VCaP (cell line): ENCODE data around the gene IER5.

ENCODE experiments used
- H3K27ac ChIP-seq: fragments of 450-650 bp; 2 replicates; pipeline ENCODE4 v1.5.1; 2017
- TF ChIP-seq, protein P1 (sequence below): fragments of 450-650 bp; conservative IDR thresholded peaks from 2 replicates; pipeline ENCODE4 v1.5.1; 2017; ENCODE audit warnings: mild to moderate bottlenecking, moderate library complexity

The IER5 gene

DNA sequence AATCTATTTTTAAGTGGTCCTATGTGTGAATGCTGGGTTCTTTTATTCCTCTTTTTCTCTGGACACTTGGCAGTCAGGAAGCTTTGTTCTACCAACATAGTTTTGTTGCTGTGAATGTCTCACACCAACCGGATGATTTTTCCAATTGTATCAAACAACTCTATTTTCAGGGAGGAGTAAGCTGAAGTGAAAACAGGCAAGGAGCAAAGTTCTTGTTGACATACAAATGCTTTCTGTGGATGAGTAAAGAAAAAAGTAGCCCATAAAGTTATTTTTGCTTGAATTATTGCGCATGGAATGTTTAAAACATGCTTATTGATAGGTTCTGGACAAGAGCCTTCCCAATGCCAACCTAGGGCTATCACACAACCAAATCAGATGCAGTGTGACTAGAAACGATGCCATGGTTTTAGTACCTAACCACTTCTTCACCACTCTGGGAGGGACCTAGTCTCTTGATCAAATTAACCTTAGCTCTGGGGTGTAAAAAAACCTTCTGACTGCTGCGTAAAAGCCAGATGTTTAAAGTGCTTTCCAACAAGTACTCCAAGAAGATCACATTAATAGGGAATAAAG is 4.5 kb downstream of the IER5 start:
- H3K27ac ChIP-seq: no peak overlapping the region
- TF ChIP-seq, protein P1, sequence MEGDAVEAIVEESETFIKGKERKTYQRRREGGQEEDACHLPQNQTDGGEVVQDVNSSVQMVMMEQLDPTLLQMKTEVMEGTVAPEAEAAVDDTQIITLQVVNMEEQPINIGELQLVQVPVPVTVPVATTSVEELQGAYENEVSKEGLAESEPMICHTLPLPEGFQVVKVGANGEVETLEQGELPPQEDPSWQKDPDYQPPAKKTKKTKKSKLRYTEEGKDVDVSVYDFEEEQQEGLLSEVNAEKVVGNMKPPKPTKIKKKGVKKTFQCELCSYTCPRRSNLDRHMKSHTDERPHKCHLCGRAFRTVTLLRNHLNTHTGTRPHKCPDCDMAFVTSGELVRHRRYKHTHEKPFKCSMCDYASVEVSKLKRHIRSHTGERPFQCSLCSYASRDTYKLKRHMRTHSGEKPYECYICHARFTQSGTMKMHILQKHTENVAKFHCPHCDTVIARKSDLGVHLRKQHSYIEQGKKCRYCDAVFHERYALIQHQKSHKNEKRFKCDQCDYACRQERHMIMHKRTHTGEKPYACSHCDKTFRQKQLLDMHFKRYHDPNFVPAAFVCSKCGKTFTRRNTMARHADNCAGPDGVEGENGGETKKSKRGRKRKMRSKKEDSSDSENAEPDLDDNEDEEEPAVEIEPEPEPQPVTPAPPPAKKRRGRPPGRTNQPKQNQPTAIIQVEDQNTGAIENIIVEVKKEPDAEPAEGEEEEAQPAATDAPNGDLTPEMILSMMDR: no peak

DNA sequence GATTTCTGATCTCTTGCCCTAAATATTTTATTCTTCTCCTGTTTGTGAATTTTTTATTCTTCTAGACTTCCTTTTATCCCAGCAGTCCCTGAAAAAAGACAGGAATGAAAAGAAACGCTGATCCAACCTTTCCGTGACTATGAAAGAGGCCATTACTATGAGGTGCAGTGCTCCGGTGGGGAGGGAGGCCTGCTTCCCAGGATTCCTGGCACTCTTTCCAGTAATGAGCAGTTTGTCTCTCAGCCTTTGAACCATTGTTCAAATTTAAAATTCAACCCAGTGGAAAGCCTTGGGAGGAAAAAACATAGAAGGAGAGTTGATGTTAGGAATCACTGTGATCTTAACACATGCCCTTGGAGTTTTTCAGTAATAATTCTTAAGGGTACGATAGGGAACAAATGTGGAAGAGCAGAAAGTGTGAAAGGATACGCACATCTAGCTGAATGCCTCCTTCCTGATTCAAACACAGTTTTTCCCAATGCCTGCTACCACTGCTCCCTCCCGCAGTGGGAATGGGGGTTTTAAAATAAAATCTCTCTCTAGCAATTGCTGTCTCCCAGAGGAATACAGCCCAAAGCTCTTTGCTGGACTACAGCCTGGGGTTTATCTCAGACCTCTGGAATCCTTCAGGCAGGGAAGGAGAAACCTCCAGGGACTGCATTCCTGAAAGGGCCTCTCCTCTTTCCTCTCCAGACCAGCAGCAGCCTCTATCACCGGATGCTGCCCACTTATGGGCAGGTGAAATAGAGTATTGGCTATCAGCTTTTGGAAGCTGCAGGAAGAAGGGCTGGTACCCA is 6.1 kb downstream of the IER5 start:
- TF ChIP-seq, protein P1: no peak
- H3K27ac ChIP-seq: no peak overlapping the region

DNA sequence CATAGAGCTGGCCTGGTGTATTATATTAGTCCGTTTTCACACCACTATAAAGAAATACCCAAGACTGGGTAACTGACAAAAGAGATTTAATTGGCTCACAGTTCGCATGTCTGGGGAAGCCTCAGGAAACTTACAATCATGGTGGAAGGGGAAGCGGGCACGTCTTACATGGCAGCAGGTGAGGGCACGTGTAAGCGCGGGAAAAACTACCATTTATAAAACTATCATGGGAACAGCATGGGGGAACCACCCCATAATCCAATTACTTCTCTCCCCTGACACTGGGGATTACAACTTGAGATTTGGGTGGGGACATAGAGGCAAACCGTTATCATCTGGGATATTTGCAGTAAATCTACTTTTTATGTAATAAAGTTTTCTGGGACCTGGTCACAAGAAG is 6.8 kb downstream of the IER5 start:
- H3K27ac ChIP-seq: no peak overlapping the region
- TF ChIP-seq, protein P1: no peak

DNA sequence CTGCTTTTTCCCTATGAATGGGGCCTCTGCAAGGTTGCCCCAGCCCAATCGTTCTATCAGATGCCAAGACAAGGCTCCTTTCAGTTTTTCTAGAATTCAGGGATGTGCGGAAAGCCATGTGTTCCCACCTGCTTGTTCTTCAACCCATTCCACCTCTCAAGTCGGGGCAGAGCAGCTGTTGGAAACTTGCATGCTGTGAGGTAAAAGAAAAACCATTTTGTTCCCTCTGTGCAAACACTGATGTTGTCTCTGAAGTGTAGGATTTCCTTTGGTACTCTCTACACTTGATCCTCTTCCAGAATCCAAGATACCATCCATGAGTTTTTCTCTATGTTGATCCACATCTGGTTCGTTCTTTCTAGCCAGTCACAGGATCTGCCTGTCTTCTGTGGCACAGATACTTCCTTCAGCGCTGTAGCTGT is 7.3 kb downstream of the IER5 start:
- H3K27ac ChIP-seq: no peak overlapping the region
- TF ChIP-seq, protein P1: no peak

DNA sequence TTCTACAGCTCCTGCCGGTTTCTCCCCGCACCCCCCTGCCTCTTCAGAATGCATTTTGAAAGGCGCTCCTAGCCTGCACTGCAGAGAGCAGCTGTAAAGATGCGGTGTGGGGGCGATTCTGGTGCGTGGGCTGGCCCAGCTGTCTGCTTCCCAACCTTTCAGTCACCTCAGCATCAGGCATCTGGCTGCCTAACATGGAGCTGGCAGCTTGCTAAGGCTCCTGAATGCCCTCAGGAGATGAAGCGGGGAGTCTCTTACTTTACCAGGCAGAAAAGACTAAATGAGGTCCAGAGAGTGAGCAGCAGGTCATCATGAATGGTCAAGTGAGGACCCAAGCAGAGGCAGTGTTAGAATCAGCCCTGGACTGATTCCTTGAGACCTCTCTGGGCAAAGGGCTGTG is 8.7 kb downstream of the IER5 start:
- TF ChIP-seq, protein P1: no peak
- no peak overlapping the region for H3K27ac ChIP-seq

DNA sequence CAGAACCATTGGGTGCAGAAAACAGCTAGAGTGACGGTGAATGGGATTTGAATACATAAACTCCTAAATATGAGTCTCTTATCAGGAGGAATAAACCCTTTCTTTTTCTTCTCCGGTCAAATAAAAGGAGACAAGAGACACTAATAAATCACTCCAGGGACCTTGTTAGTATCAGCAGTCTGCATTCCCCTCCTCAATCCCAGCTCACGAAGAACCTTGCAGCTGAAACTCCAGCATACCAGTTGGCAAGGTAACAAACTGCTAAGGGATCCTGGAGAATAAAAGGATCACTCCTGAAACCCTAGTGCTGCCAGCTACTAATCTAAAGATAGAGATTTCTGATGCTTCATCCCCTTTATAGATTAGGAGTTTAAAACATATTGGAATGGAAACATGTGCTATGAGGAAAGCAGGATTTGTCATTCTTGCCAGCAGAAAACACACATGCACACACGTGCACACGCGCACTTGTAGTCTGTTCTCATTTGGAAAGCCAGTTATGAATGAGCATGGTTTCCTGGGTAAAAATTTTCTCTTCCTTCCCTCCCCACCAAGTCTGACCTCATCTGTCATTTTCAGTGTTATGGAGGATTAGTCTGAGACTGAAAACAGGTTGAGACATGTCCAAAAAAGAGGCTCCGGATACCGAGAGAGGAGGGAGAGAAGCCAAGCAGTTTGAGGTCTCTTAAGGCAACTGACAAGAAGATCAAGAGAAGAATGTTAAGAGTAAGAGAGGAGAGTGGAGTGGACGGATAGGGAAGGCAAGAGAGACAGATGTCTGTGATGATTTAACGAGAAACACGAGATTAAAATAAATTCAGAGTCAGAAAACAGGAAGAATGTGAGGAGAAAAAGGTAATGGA is 10.9 kb downstream of the IER5 start:
- H3K27ac ChIP-seq: no peak overlapping the region

More for the DNA sequence above, 10.9 kb downstream of the IER5 start:
- TF ChIP-seq, protein P1: no peak
